ENCODE data around the gene TPCN1. TPM values are rescaled to one million over a fixed set of nuclear protein-coding genes. Genes with fewer than 3 reads are reported as not detected.

The TPCN1 gene
- total and polyA plus RNA-seq, 11 donors: 22.6 to 136 (median 80.5) TPM

DNA sequence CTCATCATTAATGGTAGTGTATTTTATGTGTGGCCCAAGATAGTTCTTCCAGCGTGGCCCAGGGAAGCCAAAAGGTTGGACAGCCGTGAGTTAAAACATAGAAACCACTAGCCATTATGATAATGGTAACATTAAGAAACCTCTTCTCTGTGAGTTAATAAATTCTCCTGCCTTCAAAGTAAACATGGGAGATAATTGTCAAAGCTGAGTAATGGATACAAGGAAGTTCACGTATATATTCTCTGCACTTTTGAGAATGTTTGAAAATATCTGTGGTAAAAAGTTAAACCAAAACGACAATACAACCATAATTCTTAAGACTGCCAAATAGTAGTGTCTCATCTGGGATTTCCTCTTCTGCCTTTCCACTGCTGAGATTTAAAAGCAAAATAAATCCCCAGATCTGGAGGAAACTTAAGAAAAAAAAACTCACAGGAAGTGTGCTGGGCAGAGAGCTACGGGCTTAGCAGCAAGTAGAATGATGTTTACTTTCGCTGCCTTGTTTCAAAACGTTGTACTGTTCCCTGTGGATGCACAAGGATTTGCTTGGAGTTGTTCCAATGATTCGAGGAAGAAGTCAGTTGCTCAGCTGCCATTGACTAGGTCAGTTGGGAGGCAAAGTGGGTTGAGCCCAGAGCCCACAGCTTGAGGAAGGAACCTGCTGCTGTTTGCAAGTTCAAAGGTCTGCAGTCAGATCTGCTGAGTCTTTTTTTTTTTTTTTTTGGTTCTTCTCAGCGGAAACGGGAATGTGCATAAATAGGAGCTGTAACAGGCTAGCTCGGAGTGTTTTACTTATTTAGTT lies 1.7 kb downstream of the TPCN1 start:
- H3K36me3 ChIP-seq: peaks cover 0 to 21% (median 11%) of the 10 kb centered on the region in 9 donors
- peak overlapping the region; percentile 61 to 98 (median 94) for H3K27ac ChIP-seq
- intact Hi-C loops (cut with DNase I): loop anchor here in 3 of 10 donors (2.0 to 10.0 kb wide), 6 partner anchors 22 to 74 kb away; no protein-coding TSS in a partner anchor
- H3K9me3 ChIP-seq: no peaks in the 10 kb centered on the region
- DNase-seq (peak; percentile 72 to 83 (median 75)), ATAC-seq (peak; percentile 14 to 25 (median 20))
- WGBS, 4 donors: 3 to 12% (median 5%) methylated on average over 11 of the region's 11 CpGs
- H3K4me3 ChIP-seq: peak overlapping the region in 11 of 12 donors; percentile 64 to 97 (median 87)
- H3K27me3 ChIP-seq: no peaks in the 10 kb centered on the region
- no peak for TF ChIP-seq POLR2A (IDR thresholded peaks at IDR 0.05)
- TF ChIP-seq, protein P1, sequence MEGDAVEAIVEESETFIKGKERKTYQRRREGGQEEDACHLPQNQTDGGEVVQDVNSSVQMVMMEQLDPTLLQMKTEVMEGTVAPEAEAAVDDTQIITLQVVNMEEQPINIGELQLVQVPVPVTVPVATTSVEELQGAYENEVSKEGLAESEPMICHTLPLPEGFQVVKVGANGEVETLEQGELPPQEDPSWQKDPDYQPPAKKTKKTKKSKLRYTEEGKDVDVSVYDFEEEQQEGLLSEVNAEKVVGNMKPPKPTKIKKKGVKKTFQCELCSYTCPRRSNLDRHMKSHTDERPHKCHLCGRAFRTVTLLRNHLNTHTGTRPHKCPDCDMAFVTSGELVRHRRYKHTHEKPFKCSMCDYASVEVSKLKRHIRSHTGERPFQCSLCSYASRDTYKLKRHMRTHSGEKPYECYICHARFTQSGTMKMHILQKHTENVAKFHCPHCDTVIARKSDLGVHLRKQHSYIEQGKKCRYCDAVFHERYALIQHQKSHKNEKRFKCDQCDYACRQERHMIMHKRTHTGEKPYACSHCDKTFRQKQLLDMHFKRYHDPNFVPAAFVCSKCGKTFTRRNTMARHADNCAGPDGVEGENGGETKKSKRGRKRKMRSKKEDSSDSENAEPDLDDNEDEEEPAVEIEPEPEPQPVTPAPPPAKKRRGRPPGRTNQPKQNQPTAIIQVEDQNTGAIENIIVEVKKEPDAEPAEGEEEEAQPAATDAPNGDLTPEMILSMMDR (IDR thresholded peaks at IDR 0.05): no peak
- peaks cover 9 to 62% (median 53%) of the 10 kb centered on the region in 12 donors for H3K4me1 ChIP-seq

DNA sequence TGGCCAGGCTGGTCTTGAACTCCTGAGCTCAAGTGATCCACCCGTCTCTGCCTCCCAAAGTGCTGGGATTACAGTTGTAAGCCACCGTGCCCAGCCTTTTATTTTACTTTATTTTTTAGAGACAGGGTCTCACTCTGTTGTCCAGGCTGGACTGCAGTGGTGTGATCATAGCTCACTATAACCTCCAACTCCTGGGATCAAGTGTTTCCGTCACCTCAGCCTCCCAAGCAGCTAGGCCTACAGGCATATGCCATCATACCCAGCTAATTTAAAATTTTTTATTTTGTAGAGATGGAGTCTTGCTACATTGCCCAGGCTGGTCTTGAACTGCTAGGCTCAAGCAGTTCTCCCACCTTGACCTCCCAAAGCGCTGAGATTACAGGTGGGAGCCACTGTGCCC lies 3.7 kb downstream of the TPCN1 start:
- intact Hi-C loops (cut with DNase I): loop anchor here in 5 of 10 donors (5.0 to 10.0 kb wide), 5 partner anchors 32 to 72 kb away; no protein-coding TSS in a partner anchor
- H3K27me3 ChIP-seq: no peaks in the 10 kb centered on the region
- TF ChIP-seq, protein P1 (IDR thresholded peaks at IDR 0.05): no peak
- H3K27ac ChIP-seq: peak overlapping the region in 9 of 12 donors; percentile 1 to 98 (median 90)
- H3K4me1 ChIP-seq: peaks cover 11 to 82% (median 73%) of the 10 kb centered on the region in 12 donors
- DNase-seq (no peak), ATAC-seq (no peak)
- H3K36me3 ChIP-seq: peaks cover 0 to 40% (median 28%) of the 10 kb centered on the region in 9 donors
- no peak overlapping the region for H3K4me3 ChIP-seq
- WGBS, 4 donors: 95 to 98% (median 95%) methylated on average over 4 of the region's 4 CpGs
- H3K9me3 ChIP-seq: no peaks in the 10 kb centered on the region

DNA sequence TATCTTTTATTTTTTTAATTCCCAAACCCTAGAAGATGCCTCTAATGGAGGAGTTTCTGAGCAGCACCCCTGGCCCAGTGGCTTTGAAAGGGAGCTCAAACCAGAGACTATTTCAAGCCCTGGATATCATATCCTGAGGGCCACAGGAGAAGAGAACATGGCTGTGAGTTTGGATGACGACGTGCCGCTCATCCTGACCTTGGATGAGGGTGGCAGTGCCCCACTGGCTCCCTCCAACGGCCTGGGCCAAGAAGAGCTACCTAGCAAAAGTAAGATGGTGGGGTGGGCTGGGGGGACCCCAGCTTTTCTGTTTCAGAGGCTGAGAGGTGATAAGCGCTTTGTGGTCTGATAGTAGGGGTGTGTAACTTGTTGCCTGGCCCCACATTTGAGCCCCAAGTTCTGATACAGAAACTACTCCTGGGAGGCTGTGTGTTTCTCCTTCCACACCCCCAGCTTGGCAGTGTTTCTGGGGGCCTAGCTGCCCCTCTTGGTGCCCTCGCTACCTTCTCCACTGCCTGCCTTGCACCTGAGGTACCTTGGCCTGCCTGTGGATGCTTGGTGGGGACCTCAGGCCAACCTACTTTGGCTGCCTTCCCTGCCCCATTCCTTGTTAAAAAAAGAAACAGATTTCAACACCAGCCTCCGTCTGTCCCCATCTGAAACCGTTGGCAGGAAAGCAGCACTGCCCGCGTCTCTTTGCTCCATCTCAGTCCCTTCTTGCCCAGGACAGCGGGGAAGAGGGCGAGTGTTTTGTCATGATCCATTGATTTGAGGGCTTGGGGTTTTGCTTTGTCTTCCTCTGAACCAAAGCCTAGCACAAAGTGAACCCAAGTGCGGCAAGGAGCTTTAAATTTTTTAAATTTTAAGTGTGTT lies 5.7 kb downstream of the TPCN1 start:
- Histone ChIP-seq H3K4me3 (no peak overlapping the region), H3K27me3 (no peaks in the 10 kb centered on the region), H3K4me1 (peaks cover 11 to 93% (median 85%) of the 10 kb centered on the region in 12 donors), H3K9me3 (no peaks in the 10 kb centered on the region), H3K27ac (peak overlapping the region; percentile 19 to 94 (median 88)), H3K36me3 (peaks cover 0 to 58% (median 48%) of the 10 kb centered on the region in 9 donors)
- no peak for TF ChIP-seq POLR2A (IDR thresholded peaks at IDR 0.05)
- TF ChIP-seq, protein P1 (IDR thresholded peaks at IDR 0.05): peak in 2 of 12 donors; percentile 14 to 27
- DNase-seq (peak in 4 of 5 donors; percentile 63 to 77 (median 69)), ATAC-seq (peak; percentile 45 to 62 (median 58))
- WGBS, 4 donors: 54 to 69% (median 60%) methylated on average over 13 of the region's 13 CpGs
- intact Hi-C loops (cut with DNase I): loop anchor here in 5 of 10 donors (1.0 to 10.0 kb wide), 4 partner anchors 17 to 70 kb away; no protein-coding TSS in a partner anchor
